Pancreas (tissue), 10 donors: ENCODE measurements around the gene ATP11B. TPM values are rescaled to one million over a fixed set of nuclear protein-coding genes. Genes with fewer than 3 reads are reported as not detected.
A peak's percentile ranks its signal among the peaks of the same experiment; 100 is the strongest.

Source experiments
- ATAC-seq, 4 donors: fragments of 200-7000 bp; cut with Tn5 transposase; one replicate each; pipeline versions ENCODE4 v1.8.0 to v1.9.1; 2020; ENCODE audit warnings: mild to moderate bottlenecking in 4 of 4, moderate library complexity in 4 of 4
- DNase-seq, 6 donors: peaks; one replicate each; pipeline ENCODE4 v3.0.0-alpha.2; 2020
- FAIRE-seq: peaks from 2 replicates; lab custom pipeline; 2012; peaks lifted over from hg19 to GRCh38; lab: Jason Lieb, UNC
- H3K27ac ChIP-seq, 4 donors: fragments of 200-600 bp; sonication (generic); 1 replicate in 3 of 4; 2 replicates in 1 of 4; pipeline versions ENCODE4 v1.5.0 to v1.8.0; 2020
- H3K27me3 ChIP-seq, 4 donors: fragments of 200-600 bp; one replicate each; pipeline ENCODE4 v1.8.0; 2021
- H3K36me3 ChIP-seq, 3 donors: fragments of 200-600 bp; sonication (generic) in 1 of 3; one replicate each; pipeline versions ENCODE4 v1.5.0 to v1.8.0; 2020 to 2021
- H3K4me1 ChIP-seq, 3 donors: fragments of 200-600 bp; one replicate each; pipeline ENCODE4 v1.8.0; 2021
- H3K4me3 ChIP-seq, 4 donors: fragments of 200-600 bp; sonication (generic) in 2 of 4; one replicate each; pipeline versions ENCODE4 v1.5.0 to v1.8.0; 2020 to 2021
- H3K9me3 ChIP-seq, 4 donors: fragments of 200-600 bp; one replicate each; pipeline ENCODE4 v1.8.0; 2021
- WGBS, 2 donors: extraction: QIAGEN DNeasy Blood & Tissue Kit; methylation state at CpG; one replicate each; pipeline ENCODE4 v1.1.7; 2013; 5-methylcytosine and 5-hydroxymethylcytosine counted together
- intact Hi-C, 3 donors: fragments of 100-400 bp; cut with DNase I; formaldehyde crosslinking; loops; one replicate each; pipeline versions ENCODE4 v1.11.1 to v1.14.2; 2022
- polyA plus RNA-seq, 2 donors: library from polyadenylated mRNA; stranded (reverse); fragments of 200-250 nt; gene quantifications; one replicate each; pipeline ENCODE4 v1.2.3, GENCODE V29; 2013
- total RNA-seq, 6 donors: library from RNA; stranded (reverse); fragmentation: NEBNext Ultra II Directional in 4 of 6; extraction: Animal tissue kit (Norgen Biotek cat#: 25700) in 4 of 6; gene quantifications; one replicate each; pipeline versions ENCODE4 v1.2.1 to v1.2.4, GENCODE V29; 2021 to 2023
- TF ChIP-seq, protein P1 (sequence below), 4 donors: fragments of 200-600 bp; sonication (generic) in 3 of 4; IDR thresholded peaks; one replicate each; pipeline versions ENCODE4 v1.5.0 to v1.8.0; 2021; ENCODE audit warnings: antibody characterized with exemption in 4 of 4
- donor health status: healthy with polysubstance abuse.
- donor health status: DM: no; HTN: no; CAD: no; lungs with moderate emphysema.
- donor health status: DM: no; HTN: no; CAD: no.
- donor health status: control.
- donor health status: control.
- donor health status: Bipolar disorder and iron deficiency.
- donor health status: DM: yes; HTN: yes; CAD: no.
- donor health status: DM: no; HTN: no; CAD: no.
- donor health status: DM: no; HTN: no; CAD: no.
- donor health status: DM: yes; HTN: yes; CAD: no.

The ATP11B gene
- total and polyA plus RNA-seq, 8 donors: 3.2 to 50.2 (median 28.7) TPM

DNA sequence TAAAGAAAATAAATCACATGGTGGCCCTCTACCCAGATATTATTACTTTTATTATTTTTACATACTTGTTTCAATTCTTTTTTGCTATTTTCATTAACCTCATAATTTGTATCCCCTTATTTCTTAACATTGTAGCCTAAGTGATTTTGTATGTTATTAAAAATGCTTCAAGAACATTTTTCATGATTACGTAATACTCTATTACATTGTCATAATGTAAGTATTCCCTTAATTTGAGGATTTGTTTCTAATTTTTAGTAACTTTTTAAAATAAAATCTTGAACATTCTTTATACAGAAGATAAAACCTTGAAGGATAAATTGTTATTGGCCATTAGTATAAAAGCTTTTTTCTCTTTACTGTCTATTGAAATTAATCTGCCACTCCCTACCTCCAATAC lies 98.1 kb downstream of the ATP11B start:
- peaks cover 0 to 7% (median 0%) of the 10 kb centered on the region in 3 donors for H3K4me1 ChIP-seq
- no peak overlapping the region for H3K4me3 ChIP-seq
- H3K36me3 ChIP-seq: peaks cover 0 to 4% (median 0%) of the 10 kb centered on the region in 3 donors
- 96 to 100% methylated on average over 1 of the region's 1 CpG for WGBS, 2 donors
- intact Hi-C loops: no loop called here
- H3K27ac ChIP-seq: no peak overlapping the region
- no peaks in the 10 kb centered on the region for H3K9me3 ChIP-seq
- ATAC-seq (no peak), DNase-seq (no peak), FAIRE-seq (no peak)
- TF ChIP-seq, protein P1, sequence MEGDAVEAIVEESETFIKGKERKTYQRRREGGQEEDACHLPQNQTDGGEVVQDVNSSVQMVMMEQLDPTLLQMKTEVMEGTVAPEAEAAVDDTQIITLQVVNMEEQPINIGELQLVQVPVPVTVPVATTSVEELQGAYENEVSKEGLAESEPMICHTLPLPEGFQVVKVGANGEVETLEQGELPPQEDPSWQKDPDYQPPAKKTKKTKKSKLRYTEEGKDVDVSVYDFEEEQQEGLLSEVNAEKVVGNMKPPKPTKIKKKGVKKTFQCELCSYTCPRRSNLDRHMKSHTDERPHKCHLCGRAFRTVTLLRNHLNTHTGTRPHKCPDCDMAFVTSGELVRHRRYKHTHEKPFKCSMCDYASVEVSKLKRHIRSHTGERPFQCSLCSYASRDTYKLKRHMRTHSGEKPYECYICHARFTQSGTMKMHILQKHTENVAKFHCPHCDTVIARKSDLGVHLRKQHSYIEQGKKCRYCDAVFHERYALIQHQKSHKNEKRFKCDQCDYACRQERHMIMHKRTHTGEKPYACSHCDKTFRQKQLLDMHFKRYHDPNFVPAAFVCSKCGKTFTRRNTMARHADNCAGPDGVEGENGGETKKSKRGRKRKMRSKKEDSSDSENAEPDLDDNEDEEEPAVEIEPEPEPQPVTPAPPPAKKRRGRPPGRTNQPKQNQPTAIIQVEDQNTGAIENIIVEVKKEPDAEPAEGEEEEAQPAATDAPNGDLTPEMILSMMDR (IDR thresholded peaks at IDR 0.05): no peak
- H3K27me3 ChIP-seq: no peaks in the 10 kb centered on the region

DNA sequence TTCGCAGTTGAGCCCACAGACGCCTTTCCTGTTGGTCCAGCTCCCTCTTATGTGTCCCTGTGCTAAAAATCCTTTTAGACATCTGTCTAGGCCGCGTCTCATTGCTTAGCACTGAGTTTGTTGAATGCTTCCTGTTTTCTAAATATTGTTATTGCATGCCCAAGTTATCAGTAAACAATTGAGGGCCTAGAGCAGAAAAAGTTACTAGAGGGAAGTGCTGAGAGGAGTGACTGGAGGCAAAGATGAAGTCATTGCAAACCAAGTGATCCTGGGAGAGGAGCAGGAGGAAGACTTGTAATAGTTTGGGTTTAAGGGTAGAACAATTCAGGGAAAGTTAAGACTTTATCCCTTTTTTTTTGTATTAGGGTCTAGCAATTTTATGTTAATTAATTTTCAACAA lies 98.9 kb downstream of the ATP11B start:
- Histone ChIP-seq H3K4me1 (no peaks in the 10 kb centered on the region), H3K4me3 (no peak overlapping the region), H3K27me3 (no peaks in the 10 kb centered on the region), H3K9me3 (no peaks in the 10 kb centered on the region), H3K27ac (no peak overlapping the region), H3K36me3 (peaks cover 0 to 4% (median 0%) of the 10 kb centered on the region in 3 donors)
- no peak for ATAC-seq
- WGBS, 2 donors: 94 to 98% methylated on average over 4 of the region's 4 CpGs
- intact Hi-C loops: no loop called here
- TF ChIP-seq, protein P1 (IDR thresholded peaks at IDR 0.05): no peak
- no peak for FAIRE-seq
- DNase-seq: no peak

DNA sequence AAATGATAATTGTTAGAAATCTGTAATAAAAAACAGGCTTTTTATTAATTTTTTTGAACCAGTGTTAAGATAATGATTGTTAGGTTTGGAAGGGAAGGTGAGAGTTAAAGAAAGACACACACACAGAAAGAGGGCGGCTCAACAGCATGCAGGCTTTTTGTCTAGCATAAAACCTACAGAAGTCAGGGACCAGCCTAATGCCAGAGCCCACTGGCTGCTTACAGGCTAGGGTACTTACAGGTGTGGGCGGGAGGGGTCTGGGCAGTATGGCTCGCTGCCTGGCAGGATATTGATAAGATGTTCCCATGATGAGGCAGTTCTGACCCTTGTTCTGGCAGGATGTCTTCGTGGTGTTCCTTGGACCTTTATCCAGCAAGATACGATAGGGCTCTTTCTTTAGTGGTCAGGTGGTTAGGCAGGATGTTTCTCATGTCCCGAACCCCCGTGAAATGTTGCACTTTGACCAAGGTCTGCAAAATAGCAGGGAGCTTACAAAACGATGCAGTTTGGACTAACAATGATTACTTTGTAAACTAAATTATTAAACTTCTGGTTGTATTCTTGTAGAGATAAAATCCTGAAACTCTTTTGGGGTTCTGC lies 102.3 kb downstream of the ATP11B start:
- TF ChIP-seq, protein P1 (IDR thresholded peaks at IDR 0.05): no peak
- DNase-seq (no peak), FAIRE-seq (no peak), ATAC-seq (peak in 1 of 4 donors; percentile 11)
- no peak overlapping the region for H3K4me3 ChIP-seq
- no peak overlapping the region for H3K27ac ChIP-seq
- peaks cover 0 to 9% (median 8%) of the 10 kb centered on the region in 3 donors for H3K36me3 ChIP-seq
- H3K27me3 ChIP-seq: no peaks in the 10 kb centered on the region
- H3K4me1 ChIP-seq: no peaks in the 10 kb centered on the region
- intact Hi-C loops: no loop called here
- 44 to 48% methylated on average over 8 of the region's 8 CpGs for WGBS, 2 donors
- H3K9me3 ChIP-seq: no peaks in the 10 kb centered on the region

DNA sequence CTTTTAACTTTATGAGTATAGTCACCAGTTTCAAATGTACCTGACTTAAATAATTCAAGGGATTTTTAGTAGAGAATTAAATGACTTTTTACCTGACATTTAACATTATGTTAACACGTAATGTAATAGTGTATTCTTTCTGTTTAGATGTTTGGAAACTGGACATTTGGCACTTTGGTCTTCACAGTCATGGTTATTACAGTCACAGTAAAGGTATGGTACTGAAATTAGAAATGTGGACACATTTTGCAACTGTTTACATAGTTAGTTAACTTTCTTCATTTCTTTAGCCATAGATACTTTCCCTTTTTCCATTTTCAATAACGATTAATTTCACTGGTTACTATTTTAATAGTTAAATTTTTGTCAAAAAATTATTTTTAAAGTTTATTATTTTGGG lies 103.2 kb downstream of the ATP11B start:
- TF ChIP-seq, protein P1 (IDR thresholded peaks at IDR 0.05): no peak
- no peaks in the 10 kb centered on the region for H3K9me3 ChIP-seq
- peaks cover 0 to 9% (median 6%) of the 10 kb centered on the region in 3 donors for H3K36me3 ChIP-seq
- no peaks in the 10 kb centered on the region for H3K27me3 ChIP-seq
- no peak overlapping the region for H3K4me3 ChIP-seq
- 83 to 85% methylated on average over 2 of the region's 2 CpGs for WGBS, 2 donors
- H3K4me1 ChIP-seq: no peaks in the 10 kb centered on the region
- intact Hi-C loops: no loop called here
- DNase-seq (no peak), FAIRE-seq (peak; percentile 63), ATAC-seq (no peak)
- H3K27ac ChIP-seq: no peak overlapping the region

DNA sequence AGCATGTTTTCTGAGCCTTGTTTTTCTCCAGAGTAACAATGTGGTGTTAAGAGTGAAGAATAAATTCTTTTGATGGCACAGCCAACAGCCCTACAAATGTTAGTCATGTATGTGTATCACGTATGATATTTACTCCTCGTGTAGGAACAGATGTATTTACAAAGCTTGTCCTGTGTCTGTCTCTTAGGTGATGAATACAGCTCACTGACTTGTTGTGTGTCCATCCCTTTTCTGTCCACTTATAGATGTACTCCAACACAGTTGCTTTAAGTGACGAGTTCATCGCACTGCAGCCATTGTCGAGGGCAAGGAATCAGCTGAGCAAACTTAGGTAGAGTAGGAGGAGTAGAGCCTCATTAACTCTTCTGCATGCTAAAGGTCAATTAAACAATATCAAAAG lies 108.9 kb downstream of the ATP11B start:
- FAIRE-seq: no peak

More for the DNA sequence above, 108.9 kb downstream of the ATP11B start:
- ATAC-seq: no peak
- H3K4me3 ChIP-seq: no peak overlapping the region
- intact Hi-C loops: no loop called here
- peaks cover 0 to 2% (median 0%) of the 10 kb centered on the region in 4 donors for H3K9me3 ChIP-seq
- DNase-seq: no peak
- H3K27me3 ChIP-seq: no peaks in the 10 kb centered on the region
- TF ChIP-seq, protein P1 (IDR thresholded peaks at IDR 0.05): no peak
- peaks cover 0 to 33% (median 9%) of the 10 kb centered on the region in 3 donors for H3K36me3 ChIP-seq
- H3K27ac ChIP-seq: no peak overlapping the region
- no peaks in the 10 kb centered on the region for H3K4me1 ChIP-seq
- 69 to 71% methylated on average over 5 of the region's 5 CpGs for WGBS, 2 donors
